ENCODE measurements around the gene UTRN.

The UTRN gene

DNA sequence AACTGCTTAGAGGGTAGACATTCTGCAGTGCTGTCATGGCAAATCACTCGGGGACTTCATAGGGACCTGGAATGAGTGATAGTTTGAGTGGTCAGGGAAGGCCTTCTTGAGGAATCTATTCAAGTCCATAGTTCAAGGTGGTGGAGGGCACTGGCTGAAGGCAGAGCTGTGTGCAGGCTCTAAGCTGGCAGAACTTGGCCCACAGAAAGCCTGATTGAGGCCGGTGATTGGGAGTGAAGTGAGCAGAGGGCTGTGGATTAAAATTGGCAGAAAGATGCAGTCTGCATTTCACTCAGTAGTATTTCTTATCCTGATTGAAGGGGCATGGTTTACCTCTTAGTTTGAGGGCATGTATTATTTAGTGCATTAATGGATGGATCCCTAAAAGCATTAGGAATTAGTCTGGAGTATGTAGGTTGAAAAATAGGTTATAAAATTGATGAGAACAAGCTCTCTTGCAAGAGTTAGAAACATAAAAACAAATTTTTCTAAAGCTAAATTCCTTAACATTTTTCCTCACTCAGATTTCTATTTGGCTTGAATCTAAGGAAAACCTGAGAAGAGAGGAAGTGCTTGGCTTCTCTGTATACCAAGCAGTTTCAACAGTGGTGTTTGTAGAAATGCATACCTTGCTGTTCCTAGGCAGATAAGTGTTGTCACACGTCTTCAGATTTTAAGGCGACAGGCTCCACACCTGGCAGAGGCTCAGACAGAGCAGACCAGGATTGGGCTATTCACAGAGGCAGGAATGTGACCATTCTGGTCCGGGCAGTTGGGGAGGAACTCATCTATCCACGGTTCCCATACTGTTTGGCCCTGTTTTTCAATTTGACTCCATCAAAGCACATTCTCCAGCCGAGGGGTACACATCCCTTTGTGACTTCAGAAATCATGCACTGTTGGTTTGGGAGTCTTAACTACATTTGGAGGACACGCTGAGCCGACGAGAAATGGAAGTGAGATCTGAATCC lies 45.2 kb downstream of the UTRN start:
- no peak for DNase-seq (ENCODE audit: low read depth, low spot score)
- H3K4me3 ChIP-seq (ENCODE audit: low read length), result no peak overlapping the region

DNA sequence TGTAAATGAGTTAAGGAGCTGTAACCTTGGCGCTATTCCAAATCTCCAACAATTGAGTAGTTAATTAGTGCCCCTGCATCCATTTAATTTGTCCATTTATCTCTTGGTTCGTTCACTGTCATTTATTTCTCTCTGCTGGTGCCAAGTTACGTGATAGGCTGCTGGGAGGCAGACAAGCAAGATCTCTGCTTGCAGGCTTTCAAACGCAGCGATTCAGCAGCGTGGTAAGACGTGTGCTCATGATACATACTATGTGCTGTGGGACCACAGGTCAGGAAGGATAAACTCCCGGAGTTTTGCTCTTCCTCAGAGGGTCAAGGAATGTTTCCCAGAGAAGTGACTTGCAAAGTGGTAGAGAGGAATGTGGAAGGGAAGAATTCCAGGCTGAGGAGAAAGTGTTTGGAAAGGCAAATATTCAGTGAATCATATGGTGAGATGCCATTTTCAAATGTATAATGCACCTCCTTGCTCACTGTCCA lies 46.4 kb downstream of the UTRN start:
- DNase-seq (ENCODE audit: low read depth, low spot score), result no peak
- H3K4me3 ChIP-seq (ENCODE audit: low read length), result no peak overlapping the region

DNA sequence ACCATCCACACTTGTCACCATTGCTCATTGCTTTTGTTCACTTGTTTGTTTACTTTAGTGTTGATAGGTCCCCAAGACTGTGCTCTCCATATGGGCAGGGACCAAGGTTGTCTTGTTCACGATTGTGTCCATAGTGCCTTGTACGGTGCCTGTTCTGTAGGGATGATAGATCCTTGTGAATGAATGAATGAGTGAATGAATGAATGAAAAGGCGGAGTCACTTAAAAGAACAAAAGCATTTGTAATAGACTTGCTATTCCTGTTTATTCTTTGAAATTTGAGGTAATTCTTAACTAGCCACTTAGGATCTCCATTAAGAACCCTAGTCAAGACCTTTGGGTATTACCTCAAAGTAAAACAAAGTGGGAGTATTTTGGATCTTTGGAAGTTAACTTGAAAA lies 47.0 kb downstream of the UTRN start:
- no peak overlapping the region for H3K4me3 ChIP-seq (ENCODE audit: low read length)
- no peak for DNase-seq (ENCODE audit: low read depth, low spot score)

DNA sequence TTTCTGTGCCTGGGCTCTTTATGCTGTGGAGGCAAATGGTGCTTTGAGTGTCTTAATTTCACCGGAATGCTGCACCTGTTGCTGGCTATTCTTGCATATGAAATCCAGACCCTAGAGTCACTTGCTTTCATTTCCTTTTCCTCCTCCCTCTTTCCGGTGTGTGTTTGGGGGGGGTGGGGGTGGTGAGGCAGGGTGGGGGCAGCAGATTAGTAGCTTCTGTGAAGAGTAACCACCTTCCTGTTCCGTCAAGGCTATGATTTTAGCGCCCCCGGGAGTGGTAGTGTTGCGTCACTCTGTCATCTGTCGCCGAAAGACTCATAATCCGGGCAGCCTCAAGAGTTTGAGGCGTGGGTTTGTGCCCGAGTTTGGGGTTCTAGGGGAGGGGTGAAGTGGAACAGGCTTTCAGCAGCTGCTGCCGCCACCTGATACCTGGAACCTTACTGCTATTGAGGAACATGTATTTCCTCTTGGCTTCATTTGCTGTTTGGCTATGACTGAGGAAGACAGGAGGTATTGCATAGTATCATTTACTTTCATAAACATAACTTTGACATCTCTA lies 49.1 kb downstream of the UTRN start:
- DNase-seq (ENCODE audit: low read depth, low spot score), result peak; percentile 84
- H3K4me3 ChIP-seq (ENCODE audit: low read length), result peak overlapping the region; percentile 51
